ENCODE data around the gene PRR30. TPM values are rescaled to one million over a fixed set of nuclear protein-coding genes. Genes with fewer than 3 reads are reported as not detected.
A peak's percentile ranks its signal among the peaks of the same experiment; 100 is the strongest.

PRR30 gene
- total RNA-seq, 3 donors from 2014 or later: not detected

- no peak for DNase-seq (ENCODE audit: low spot score in 2 of 2)
- no peak for TF ChIP-seq POLR2AphosphoS5 (IDR thresholded peaks at IDR 0.05)
- TF ChIP-seq CTCF (IDR thresholded peaks at IDR 0.05): no peak
- no peak for TF ChIP-seq POLR2A (IDR thresholded peaks at IDR 0.05)
- Histone ChIP-seq H3K36me3 (no peaks in the 10 kb centered on the region), H3K27me3 (no peaks in the 10 kb centered on the region), H3K4me3 (no peak overlapping the region), H3K9me3 (no peaks in the 10 kb centered on the region), H3K27ac (peak overlapping the region in 1 of 2 donors; percentile 3), H3K4me1 (peaks cover 4% of the 10 kb centered on the region in 2 donors)
- intact Hi-C loops (cut with DNase I; ENCODE audit: low total_unique reads): loop anchor here (2.0 kb wide), 1 partner anchor 33 kb away; no protein-coding TSS in a partner anchor
Observed at GRCh38 chr2:27127883-27128667, 11.1 kb downstream of the PRR30 start.

- Histone ChIP-seq H3K4me1 (no peaks in the 10 kb centered on the region), H3K27ac (no peak overlapping the region), H3K27me3 (no peaks in the 10 kb centered on the region), H3K36me3 (no peaks in the 10 kb centered on the region), H3K9me3 (no peaks in the 10 kb centered on the region), H3K4me3 (no peak overlapping the region)
- DNase-seq (ENCODE audit: low spot score in 2 of 2): no peak
- TF ChIP-seq CTCF (IDR thresholded peaks at IDR 0.05): no peak
- TF ChIP-seq POLR2A (IDR thresholded peaks at IDR 0.05): no peak
- no peak for TF ChIP-seq POLR2AphosphoS5 (IDR thresholded peaks at IDR 0.05)
- intact Hi-C loops (cut with DNase I; ENCODE audit: low total_unique reads): no loop called here
Observed at GRCh38 chr2:27126252-27126710, 12.9 kb downstream of the PRR30 start.

GRCh38 chr2:27125104-27125503 is 14.1 kb downstream of the PRR30 start:
- H3K4me1 ChIP-seq: no peaks in the 10 kb centered on the region
- no peak for DNase-seq (ENCODE audit: low spot score in 2 of 2)
- H3K27me3 ChIP-seq: no peaks in the 10 kb centered on the region
- H3K4me3 ChIP-seq: no peak overlapping the region
- no peak for TF ChIP-seq POLR2AphosphoS5 (IDR thresholded peaks at IDR 0.05)
- H3K27ac ChIP-seq: no peak overlapping the region
- H3K9me3 ChIP-seq: no peaks in the 10 kb centered on the region
- H3K36me3 ChIP-seq: no peaks in the 10 kb centered on the region
- intact Hi-C loops (cut with DNase I; ENCODE audit: low total_unique reads): no loop called here

- no peaks in the 10 kb centered on the region for H3K36me3 ChIP-seq
- H3K4me1 ChIP-seq: peaks cover 0 to 5% of the 10 kb centered on the region in 2 donors
- H3K9me3 ChIP-seq: no peaks in the 10 kb centered on the region
- no peak for DNase-seq (ENCODE audit: low spot score in 2 of 2)
- peak within 1 kb of the TSS; percentile 57 to 69 (median 67) for H3K4me3 ChIP-seq
- H3K27ac ChIP-seq: peak within 1 kb of the TSS; percentile 6 to 29
- intact Hi-C loops (cut with DNase I; ENCODE audit: low total_unique reads): no loop called here
- H3K27me3 ChIP-seq: peaks cover 0 to 5% of the 10 kb centered on the region in 2 donors
- TF ChIP-seq POLR2AphosphoS5 (IDR thresholded peaks at IDR 0.05) (no peak), POLR2A (IDR thresholded peaks at IDR 0.05) (no peak)
Observed at GRCh38 chr2:27123302-27124150, 15.7 kb downstream of the PRR30 start, which contains the start of gene ABHD1. Gene ABHD1, plus strand, starts transcription at chr2:27123815. Its CDS starts 134 bp downstream, at chr2:27123949.

GRCh38 chr2:27122791-27123190 is 16.4 kb downstream of the PRR30 start:
- Histone ChIP-seq H3K9me3 (no peaks in the 10 kb centered on the region), H3K27me3 (peaks cover 0 to 11% of the 10 kb centered on the region in 2 donors), H3K4me3 (peak overlapping the region in 2 of 3 donors; percentile 57 to 69), H3K4me1 (peaks cover 0 to 8% of the 10 kb centered on the region in 2 donors), H3K27ac (peak overlapping the region in 1 of 2 donors; percentile 29), H3K36me3 (no peaks in the 10 kb centered on the region)
- no peak for DNase-seq (ENCODE audit: low spot score in 2 of 2)
- intact Hi-C loops (cut with DNase I; ENCODE audit: low total_unique reads): no loop called here
- TF ChIP-seq CTCF (IDR thresholded peaks at IDR 0.05) (no peak), POLR2A (IDR thresholded peaks at IDR 0.05) (no peak), POLR2AphosphoS5 (IDR thresholded peaks at IDR 0.05) (no peak)
